GM19099 (cell line): ENCODE measurements around the gene WASHC4.

Source experiments
- POLR2A ChIP-seq: IDR thresholded peaks from 3 replicates; pipeline ENCODE4 v1.6.1; 2011; ENCODE audit warnings: low read depth; ENCODE audit not compliant: insufficient read length; ENCODE audit errors: extremely low read depth

The WASHC4 gene

DNA sequence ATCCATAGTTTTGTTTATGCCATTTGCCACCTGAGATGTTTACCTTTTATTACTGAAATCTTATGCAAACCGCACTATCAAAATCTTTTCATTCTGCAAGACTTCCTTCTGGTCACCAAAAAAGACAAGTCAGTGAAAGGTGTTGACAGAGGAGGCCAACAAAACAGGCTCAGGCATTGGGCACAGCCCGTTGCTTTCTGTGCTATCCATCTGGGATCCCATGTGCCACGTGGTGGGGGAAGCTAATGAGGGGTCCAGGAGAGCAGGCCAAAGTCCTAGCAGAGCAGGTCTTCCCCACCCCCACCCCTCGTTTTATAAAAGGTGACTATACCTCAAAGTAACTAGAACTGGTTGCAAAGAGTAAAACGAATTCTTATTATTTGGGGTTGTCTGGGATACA is 24.5 kb upstream of the WASHC4 start:
- TF ChIP-seq POLR2A: no peak

DNA sequence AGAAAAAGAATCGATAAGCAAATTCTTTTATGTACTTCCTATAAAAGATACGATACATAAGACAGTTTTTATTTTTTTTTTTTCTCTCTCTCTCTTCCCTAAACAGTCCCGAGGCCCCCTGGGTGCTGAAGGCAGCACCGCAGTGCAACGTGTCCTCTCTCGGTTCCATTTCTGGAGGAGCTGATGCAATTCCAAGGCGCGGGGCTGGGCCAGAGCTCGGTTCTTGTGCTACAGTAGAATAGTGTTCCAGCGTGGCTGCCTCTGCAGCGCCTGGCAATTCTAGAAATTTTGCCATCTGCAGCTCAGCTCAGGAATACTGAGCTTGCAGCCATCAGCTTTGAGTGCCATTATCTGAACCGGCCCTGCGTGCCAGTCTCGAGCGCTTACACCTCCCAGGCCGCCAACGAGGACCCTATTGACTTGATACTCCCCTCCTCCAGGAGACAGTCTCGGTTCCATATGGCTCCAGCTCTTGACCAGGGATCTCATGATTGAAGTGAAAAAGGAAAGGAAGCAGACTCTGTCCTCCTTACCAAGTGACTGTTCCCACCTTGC is 23.9 kb upstream of the WASHC4 start:
- no peak for TF ChIP-seq POLR2A

GRCh38 chr12:105084251-105085250 is 23.0 kb upstream of the WASHC4 start, which contains the start of gene ALDH1L2:
TSS of gene ALDH1L2 (minus strand) at chr12:105084458. CDS start at chr12:105084436, 22 bp downstream.
- TF ChIP-seq POLR2A: peak; percentile 51

- TF ChIP-seq POLR2A: no peak
Observed at GRCh38 chr12:105085501-105085900, 22.0 kb upstream of the WASHC4 start.

GRCh38 chr12:105089817-105090216 is 17.7 kb upstream of the WASHC4 start:
- no peak for TF ChIP-seq POLR2A

- TF ChIP-seq POLR2A: no peak
Observed at GRCh38 chr12:105090361-105090760, 17.2 kb upstream of the WASHC4 start.

DNA sequence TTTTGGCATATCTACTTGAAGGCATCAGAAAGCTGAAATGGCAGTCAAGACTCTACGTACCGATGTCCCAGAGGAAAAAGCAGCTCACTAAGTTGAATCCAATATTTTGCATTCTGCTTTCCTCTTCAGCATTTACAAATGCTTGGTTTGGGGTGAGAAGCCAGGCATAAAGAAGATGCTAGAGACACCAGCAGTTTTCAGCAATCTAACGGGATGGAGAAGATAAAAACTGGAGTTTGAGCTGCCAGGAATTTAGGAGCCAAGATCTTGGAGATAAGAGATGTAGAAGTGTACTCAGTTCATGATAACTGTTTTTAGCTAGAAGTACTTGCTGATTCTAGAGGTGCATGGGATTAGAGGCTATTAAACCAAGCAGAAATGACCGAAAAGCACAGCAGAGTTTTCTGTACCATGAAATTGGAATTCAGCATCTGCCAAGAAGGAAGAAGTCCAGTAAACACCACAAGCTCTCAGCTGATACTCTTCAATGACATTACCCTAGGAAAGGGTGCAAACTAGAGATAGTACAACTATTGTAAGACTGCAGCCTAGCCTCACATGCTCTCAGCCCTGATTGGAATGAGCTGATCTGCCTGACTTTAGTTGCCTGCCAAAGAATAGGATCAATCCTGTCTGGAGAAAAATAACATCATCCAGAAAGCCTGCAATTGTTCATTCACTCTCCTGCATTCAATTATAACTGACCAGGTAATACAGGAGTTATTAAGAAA is 15.9 kb upstream of the WASHC4 start:
- TF ChIP-seq POLR2A: no peak

GRCh38 chr12:105092336-105092735 is 15.2 kb upstream of the WASHC4 start:
- TF ChIP-seq POLR2A: no peak

DNA sequence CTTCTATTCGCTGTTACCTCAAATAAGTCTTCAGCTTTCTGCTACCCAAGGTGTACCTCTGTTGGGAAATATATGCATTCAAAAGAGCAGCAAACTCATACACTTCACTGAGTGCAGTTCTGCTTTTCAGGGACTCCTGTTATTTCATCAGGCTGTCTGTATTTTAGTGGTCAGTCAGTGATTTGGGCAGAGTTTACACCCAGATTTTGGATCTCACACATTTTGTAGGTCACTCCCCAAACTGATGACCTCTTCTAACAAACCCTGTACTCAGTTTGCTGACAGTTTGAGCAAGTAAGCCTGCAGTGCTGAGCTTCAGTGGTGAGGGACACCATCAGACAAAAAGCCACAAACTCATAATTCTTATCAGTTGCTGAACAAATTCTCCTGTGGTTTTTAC is 8.2 kb upstream of the WASHC4 start:
- no peak for TF ChIP-seq POLR2A

- TF ChIP-seq POLR2A: no peak
Observed at GRCh38 chr12:105100207-105100985, 7.1 kb upstream of the WASHC4 start.

GRCh38 chr12:105100998-105101397 is 6.5 kb upstream of the WASHC4 start:
- no peak for TF ChIP-seq POLR2A

GRCh38 chr12:105102673-105103072 is 4.9 kb upstream of the WASHC4 start:
- TF ChIP-seq POLR2A: no peak

- no peak for TF ChIP-seq POLR2A
Observed at GRCh38 chr12:105104762-105105161, 2.8 kb upstream of the WASHC4 start.

DNA sequence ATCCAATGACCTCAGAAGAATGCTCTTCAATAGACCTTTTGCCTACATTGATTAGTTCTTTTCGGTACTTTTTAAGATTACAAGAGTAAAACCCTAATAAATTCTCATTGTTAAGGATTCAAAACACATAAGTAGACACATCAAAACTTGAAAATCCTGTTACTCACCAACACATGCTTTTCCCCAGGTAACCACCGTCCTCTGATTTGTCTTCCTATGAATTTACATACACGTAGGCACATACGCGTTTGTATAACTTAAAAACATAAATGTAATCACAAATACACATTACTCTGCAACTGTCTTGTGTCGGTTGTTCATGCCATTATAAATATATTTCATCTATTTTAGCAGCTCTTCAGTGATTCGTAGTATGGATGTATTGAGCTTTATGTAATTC is 910 bp upstream of the WASHC4 start:
- no peak for TF ChIP-seq POLR2A

- TF ChIP-seq POLR2A: no peak
Observed at GRCh38 chr12:105107171-105107493, 399 bp upstream of the WASHC4 start.

DNA sequence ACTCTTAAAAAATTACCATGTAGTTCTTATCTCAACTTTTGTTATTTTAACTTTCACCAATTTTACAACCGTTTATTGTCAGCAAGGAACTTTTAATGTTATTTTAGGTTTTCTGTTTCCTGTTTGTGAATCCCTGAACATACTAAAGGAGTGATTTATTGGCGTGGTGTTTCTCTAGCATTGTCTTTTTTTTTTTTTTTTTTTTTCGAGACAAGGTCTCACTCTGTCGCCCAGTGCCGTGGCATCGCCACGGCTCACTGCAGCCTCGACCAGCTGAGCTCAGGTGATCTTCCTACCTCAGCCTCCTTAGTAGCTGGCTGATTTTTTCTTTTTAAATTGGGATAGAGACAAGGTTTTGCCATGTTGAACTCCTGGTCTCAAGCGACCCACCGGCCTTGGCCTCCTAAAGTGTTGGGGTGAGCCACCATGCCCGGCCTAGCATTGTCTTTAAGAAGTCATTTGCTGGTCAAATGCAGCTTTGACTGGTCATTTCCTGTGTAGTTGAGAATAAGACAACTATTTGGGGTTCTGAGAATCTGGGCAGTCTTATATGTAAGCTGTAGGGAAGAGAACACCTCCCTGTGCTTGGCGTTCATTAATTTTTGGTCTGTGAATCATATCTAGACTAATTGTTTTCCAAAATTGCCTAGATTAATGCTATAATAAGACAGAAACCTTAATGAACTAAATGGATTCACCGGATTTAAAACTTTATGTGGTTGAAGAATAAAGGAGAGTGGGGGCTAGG is 2.1 kb downstream of the WASHC4 start:
- TF ChIP-seq POLR2A: peak; percentile 58
